HCT116 (cell line): ENCODE results near the gene B3GNT5. TPM values are rescaled to one million over a fixed set of nuclear protein-coding genes. Genes with fewer than 3 reads are reported as not detected.

ENCODE experiments used
- ATAC-seq: fragments of 200-7000 bp; cut with Tn5 transposase; 2 replicates; pipeline ENCODE4 v1.9.1; 2020; ENCODE audit warnings: mild to moderate bottlenecking, moderate library complexity
- BruUV-seq: library from RNA; stranded (reverse); fragments of 400-500 nt; replicated peaks from 2 replicates; lab custom pipeline; 2021; lab: Mats Ljungman, UMichigan
- CTCF ChIA-PET: fragments of 300-600 bp; sonication (Branson Sonifier 250); formaldehyde crosslinking; loops from one replicate; lab custom pipeline; 2021; ENCODE audit warnings: antibody characterized with exemption; lab: Charles Lee
- POLR2A ChIA-PET: fragments of 300-600, 350-600 bp; sonication (Branson Sonifier 250); formaldehyde crosslinking; loops from one replicate; lab custom pipeline; 2021; ENCODE audit warnings: antibody characterized with exemption; lab: Charles Lee
- RAD21 ChIA-PET, 2 experiments: fragments of 300-600 bp; sonication (Branson Sonifier 250); formaldehyde crosslinking; loops; one replicate each; lab custom pipeline; 2023; ENCODE audit warnings: low total read pairs in 2 of 2; ENCODE audit not compliant: uncharacterized antibody in 2 of 2, unreplicated experiment in 2 of 2, low non-redundant PET in 1 of 2; lab: Charles Lee
- DNase-seq: peaks from one replicate; pipeline ENCODE4 v3.0.0-alpha.2; 2010; ENCODE audit warnings: low read depth, low spot score
- H2AFZ ChIP-seq: fragments of 200-600 bp; shearing (Covaris generic), sonication (generic); 2 replicates; pipeline ENCODE4 v1.6.1; 2017; ENCODE audit warnings: low read depth, mixed run types, mixed read lengths, antibody characterized with exemption, low read length; ENCODE audit not compliant: poor library complexity, severe bottlenecking
- H3K27ac ChIP-seq: 2 replicates; pipeline ENCODE4 v1.5.1; 2012; ENCODE audit warnings: low read depth, low read length
- H3K27me3 ChIP-seq: fragments of 200-600 bp; sonication (generic); 2 replicates; pipeline ENCODE4 v1.6.1; 2016; ENCODE audit warnings: mixed run types, low read length, mixed read lengths; ENCODE audit not compliant: insufficient read depth
- H3K36me3 ChIP-seq, 2 experiments: fragments of 200-500 bp in 1 of 2; fragments of 200-600 bp in 1 of 2; sonication (Bioruptor generic) in 1 of 2; sonication (generic) in 1 of 2; 2 replicates each; pipeline versions ENCODE4 v1.5.1 to v1.6.1; 2014 to 2016; ENCODE audit warnings: low read length in 2 of 2, inconsistent platforms in 1 of 2, mixed read lengths in 1 of 2, mixed run types in 1 of 2; ENCODE audit not compliant: insufficient read depth in 2 of 2, control insufficient read depth in 1 of 2
- H3K4me1 ChIP-seq, 2 experiments: fragments of 200-600 bp in 1 of 2; sonication (generic) in 1 of 2; 2 replicates each; pipeline versions ENCODE4 v1.5.1 to v1.6.1; 2012 to 2017; ENCODE audit warnings: low read length in 2 of 2, inconsistent platforms in 1 of 2, mild to moderate bottlenecking in 1 of 2, mixed read lengths in 1 of 2, mixed run types in 1 of 2, moderate library complexity in 1 of 2; ENCODE audit not compliant: insufficient read depth in 2 of 2, control insufficient read depth in 1 of 2
- H3K4me2 ChIP-seq: fragments of 200-600 bp; sonication (generic); 2 replicates; pipeline ENCODE4 v1.6.1; 2017; ENCODE audit warnings: mixed run types, low read length, mixed read lengths
- H3K4me3 ChIP-seq, 2 experiments: fragments of 200-600 bp in 1 of 2; sonication (generic) in 1 of 2; replicated peaks in 1 of 2; 2 replicates each; pipeline ENCODE4 v1.5.1; 2011 to 2016; ENCODE audit warnings: low read length in 2 of 2, control low read depth in 1 of 2, low read depth in 1 of 2, mild to moderate bottlenecking in 1 of 2, mixed read lengths in 1 of 2, mixed run types in 1 of 2
- H3K79me2 ChIP-seq: fragments of 200-600 bp; sonication (generic); 2 replicates; pipeline ENCODE4 v1.6.1; 2017; ENCODE audit warnings: mild to moderate bottlenecking, mixed run types, low read length, moderate library complexity, mixed read lengths; ENCODE audit not compliant: insufficient read depth
- H3K9ac ChIP-seq: fragments of 200-600 bp; sonication (generic); 2 replicates; pipeline ENCODE4 v1.6.1; 2016; ENCODE audit warnings: low read length, mixed read lengths
- H3K9me2 ChIP-seq: fragments of 200-600 bp; sonication (generic), shearing (Covaris generic); 2 replicates; pipeline ENCODE4 v1.6.1; 2017; ENCODE audit warnings: mixed run types, mild to moderate bottlenecking, moderate library complexity; ENCODE audit not compliant: insufficient read depth
- H3K9me3 ChIP-seq, 2 experiments: fragments of 200-500 bp in 1 of 2; fragments of 200-600 bp in 1 of 2; sonication (Bioruptor generic) in 1 of 2; sonication (generic) in 1 of 2; 2 replicates each; pipeline ENCODE4 v1.6.1; 2014 to 2017; ENCODE audit warnings: low read length in 2 of 2, mixed read lengths in 2 of 2, inconsistent platforms in 1 of 2, low read depth in 1 of 2, mild to moderate bottlenecking in 1 of 2, mixed run types in 1 of 2, moderate library complexity in 1 of 2; ENCODE audit not compliant: control insufficient read depth in 1 of 2, insufficient read depth in 1 of 2
- H4K20me1 ChIP-seq: fragments of 200-600 bp; sonication (generic), shearing (Covaris generic); 2 replicates; pipeline ENCODE4 v1.6.1; 2017; ENCODE audit warnings: mixed run types, mild to moderate bottlenecking, moderate library complexity; ENCODE audit not compliant: insufficient read depth
- ATF3 ChIP-seq: IDR thresholded peaks from 2 replicates; pipeline ENCODE4 v1.6.1; 2012
- CBX3 ChIP-seq: IDR thresholded peaks from 2 replicates; pipeline ENCODE4 v1.6.1; 2012; ENCODE audit warnings: low read depth
- CEBPB ChIP-seq: IDR thresholded peaks from 2 replicates; pipeline ENCODE4 v1.6.1; 2012; ENCODE audit warnings: low read depth
- EZH2 ChIP-seq: fragments of 200-600 bp; sonication (generic); IDR thresholded peaks from 2 replicates; pipeline ENCODE4 v1.6.1; 2017; ENCODE audit warnings: antibody characterized with exemption, mixed run types
- EZH2phosphoT487 ChIP-seq: fragments of 200-600 bp; IDR thresholded peaks from 2 replicates; pipeline ENCODE4 v1.6.1; 2018; ENCODE audit warnings: antibody characterized with exemption, borderline replicate concordance
- JUND ChIP-seq: IDR thresholded peaks from 2 replicates; pipeline ENCODE4 v1.6.1; 2012
- MAX ChIP-seq: IDR thresholded peaks from 2 replicates; pipeline ENCODE4 v1.6.1; 2012
- POLR2AphosphoS5 ChIP-seq: IDR thresholded peaks from 2 replicates; pipeline ENCODE4 v1.6.1; 2011; ENCODE audit warnings: mild to moderate bottlenecking, low read depth, low read length, moderate library complexity
- RAD21 ChIP-seq: IDR thresholded peaks from 2 replicates; pipeline ENCODE4 v1.6.1; 2012; ENCODE audit warnings: low read depth, mild to moderate bottlenecking
- SP1 ChIP-seq: IDR thresholded peaks from 2 replicates; pipeline ENCODE4 v1.6.1; 2012; ENCODE audit warnings: low read depth
- SRF ChIP-seq: IDR thresholded peaks from 2 replicates; pipeline ENCODE4 v1.6.1; 2012; ENCODE audit warnings: low read depth
- TCF7L2 ChIP-seq: IDR thresholded peaks from 2 replicates; pipeline ENCODE4 v1.7.0; 2011; ENCODE audit warnings: borderline replicate concordance, inconsistent platforms; ENCODE audit not compliant: insufficient read depth, insufficient read length; ENCODE audit errors: extremely low read depth
- YY1 ChIP-seq: IDR thresholded peaks from 2 replicates; pipeline ENCODE4 v1.6.1; 2011; ENCODE audit warnings: low read length, low read depth, moderate library complexity, mild to moderate bottlenecking; ENCODE audit not compliant: insufficient replicate concordance; ENCODE audit errors: extremely low read depth
- ZNF274 ChIP-seq: fragments of 200-500 bp; sonication (Bioruptor generic); IDR thresholded peaks from 2 replicates; pipeline ENCODE4 v1.6.1; 2014; ENCODE audit warnings: mild to moderate bottlenecking, low read depth, low read length, inconsistent platforms
- intact Hi-C: fragments of 100-400 bp; cut with micrococcal nuclease; formaldehyde crosslinking; loops from 2 replicates; pipeline ENCODE4 v1.10.0; 2022
- total RNA-seq: library from RNA; stranded (reverse); gene quantifications from one replicate; pipeline ENCODE4 v1.2.1, GENCODE V29; 2021; ENCODE audit not compliant: unreplicated experiment
- TF ChIP-seq, protein P1 (sequence below): IDR thresholded peaks from 2 replicates; pipeline ENCODE4 v1.6.1; 2011; ENCODE audit warnings: mild to moderate bottlenecking, low read length, moderate library complexity; ENCODE audit not compliant: insufficient replicate concordance; ENCODE audit errors: extremely low read depth

Gene B3GNT5
- total RNA-seq, 1 experiment from 2014 or later: 25.3 TPM

DNA sequence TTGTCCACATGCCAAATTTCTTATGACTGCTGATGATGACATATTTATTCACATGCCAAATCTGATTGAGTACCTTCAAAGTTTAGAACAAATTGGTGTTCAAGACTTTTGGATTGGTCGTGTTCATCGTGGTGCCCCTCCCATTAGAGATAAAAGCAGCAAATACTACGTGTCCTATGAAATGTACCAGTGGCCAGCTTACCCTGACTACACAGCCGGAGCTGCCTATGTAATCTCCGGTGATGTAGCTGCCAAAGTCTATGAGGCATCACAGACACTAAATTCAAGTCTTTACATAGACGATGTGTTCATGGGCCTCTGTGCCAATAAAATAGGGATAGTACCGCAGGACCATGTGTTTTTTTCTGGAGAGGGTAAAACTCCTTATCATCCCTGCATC lies 17.3 kb downstream of the B3GNT5 start (continued):
- TF ChIP-seq YY1: no peak
- TF ChIP-seq EZH2phosphoT487: no peak
- TF ChIP-seq, protein P1, sequence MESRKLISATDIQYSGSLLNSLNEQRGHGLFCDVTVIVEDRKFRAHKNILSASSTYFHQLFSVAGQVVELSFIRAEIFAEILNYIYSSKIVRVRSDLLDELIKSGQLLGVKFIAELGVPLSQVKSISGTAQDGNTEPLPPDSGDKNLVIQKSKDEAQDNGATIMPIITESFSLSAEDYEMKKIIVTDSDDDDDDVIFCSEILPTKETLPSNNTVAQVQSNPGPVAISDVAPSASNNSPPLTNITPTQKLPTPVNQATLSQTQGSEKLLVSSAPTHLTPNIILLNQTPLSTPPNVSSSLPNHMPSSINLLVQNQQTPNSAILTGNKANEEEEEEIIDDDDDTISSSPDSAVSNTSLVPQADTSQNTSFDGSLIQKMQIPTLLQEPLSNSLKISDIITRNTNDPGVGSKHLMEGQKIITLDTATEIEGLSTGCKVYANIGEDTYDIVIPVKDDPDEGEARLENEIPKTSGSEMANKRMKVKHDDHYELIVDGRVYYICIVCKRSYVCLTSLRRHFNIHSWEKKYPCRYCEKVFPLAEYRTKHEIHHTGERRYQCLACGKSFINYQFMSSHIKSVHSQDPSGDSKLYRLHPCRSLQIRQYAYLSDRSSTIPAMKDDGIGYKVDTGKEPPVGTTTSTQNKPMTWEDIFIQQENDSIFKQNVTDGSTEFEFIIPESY: no peak
- no peak for TF ChIP-seq TCF7L2
- TF ChIP-seq JUND: no peak
- TF ChIP-seq CEBPB: no peak
- no peak for TF ChIP-seq ATF3
- no peak for TF ChIP-seq EZH2
- no peak for TF ChIP-seq POLR2AphosphoS5
- no peak for TF ChIP-seq CBX3

GRCh38 chr3:183272142-183272541 lies 19.1 kb downstream of the B3GNT5 start:
- BruUV-seq: no TSS peak
- H3K4me2 ChIP-seq: no peak overlapping the region
- H3K79me2 ChIP-seq: peaks cover 44% of the 10 kb centered on the region
- H3K27me3 ChIP-seq: no peaks in the 10 kb centered on the region
- DNase-seq: no peak
- no peaks in the 10 kb centered on the region for H3K9me2 ChIP-seq
- no peak overlapping the region for H3K4me3 ChIP-seq
- H3K27ac ChIP-seq: no peak overlapping the region
- H3K9ac ChIP-seq: no peak overlapping the region
- H3K9me3 ChIP-seq: no peaks in the 10 kb centered on the region
- H3K4me1 ChIP-seq: peaks cover 5 to 38% of the 10 kb centered on the region in 2 experiments
- no peaks in the 10 kb centered on the region for H4K20me1 ChIP-seq
- no peak overlapping the region for H2AFZ ChIP-seq
- ChIA-PET CTCF (no interaction called here), RAD21 (no interaction called here), POLR2A (interaction anchor here (1.0 kb wide), 1 partner anchor 13 kb away, joined by 3 read pairs; no protein-coding TSS in a partner anchor)
- intact Hi-C loops: no loop called here
- no peak for ATAC-seq
- H3K36me3 ChIP-seq: peaks cover 2 to 12% of the 10 kb centered on the region in 2 experiments; a peak in 2 of 4 replicates
- no peak for TF ChIP-seq MAX
- no peak for TF ChIP-seq SRF
- TF ChIP-seq SP1: no peak
- TF ChIP-seq ATF3: no peak
- no peak for TF ChIP-seq YY1
- TF ChIP-seq RAD21: no peak
- TF ChIP-seq ZNF274: no peak
- no peak for TF ChIP-seq CBX3
- TF ChIP-seq TCF7L2: no peak
- TF ChIP-seq JUND: no peak
